Measurements from ENCODE around the gene AP4E1.
"Not testable (repeated sequence)": the region's sequence is repeated elsewhere in the genome, so short reads cannot be mapped to it uniquely, and the experiment has no call there.

AP4E1 gene

GRCh38 chr15:50880651-50881114 is 27.8 kb upstream of the AP4E1 start:
- H3K9me3 ChIP-seq (ENCODE audit: control insufficient read depth, insufficient read depth, low read length): no peaks in the 10 kb centered on the region
- no peak overlapping the region for H3K9ac ChIP-seq (ENCODE audit: low read depth, low read length)
- H3K4me1 ChIP-seq (ENCODE audit: insufficient read depth, low read length): peaks cover 23% of the 10 kb centered on the region

DNA sequence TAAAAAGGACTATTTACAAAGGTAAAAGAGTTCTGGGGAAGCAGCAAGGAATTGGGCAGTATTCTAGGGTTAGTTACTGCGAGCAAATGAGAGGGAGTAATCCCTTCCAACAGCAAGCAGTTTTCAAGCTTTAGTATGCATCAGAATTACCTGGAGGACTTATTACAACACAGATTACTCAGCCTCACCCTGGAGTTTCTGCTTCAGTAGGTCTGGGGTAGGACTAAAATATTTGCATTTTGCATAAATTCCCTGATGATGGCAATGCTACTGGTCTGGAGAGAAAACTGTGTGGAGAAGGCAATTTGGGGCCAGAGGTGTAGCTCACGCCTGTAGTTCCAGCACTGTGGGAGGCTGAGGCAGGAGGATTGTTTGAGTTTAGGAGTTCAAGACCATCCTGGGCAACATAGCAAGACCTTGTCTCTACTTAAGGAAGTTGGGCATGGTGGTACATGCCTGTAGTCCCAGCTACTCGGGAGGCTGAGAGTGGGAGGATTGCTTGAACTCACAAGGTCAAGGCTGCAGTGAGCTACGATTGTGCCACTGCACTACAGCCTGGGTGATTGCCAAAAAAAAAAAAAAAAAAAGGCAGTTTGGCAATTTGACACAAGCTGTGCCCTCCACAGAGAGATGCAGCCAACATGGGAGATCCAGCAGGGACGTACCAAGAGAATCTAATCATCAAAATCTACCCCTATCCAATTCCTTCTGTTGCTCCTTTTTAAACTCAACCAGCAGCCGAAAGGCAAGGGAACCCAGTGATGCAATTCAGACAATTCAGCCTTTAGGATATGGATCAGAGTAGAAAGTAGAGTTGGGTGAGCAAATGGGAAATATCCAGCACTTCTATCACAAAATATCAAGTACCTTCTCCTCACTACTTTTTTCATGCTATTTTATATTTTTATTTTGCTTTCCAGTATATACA is 27.1 kb upstream of the AP4E1 start:
- H3K9ac ChIP-seq (ENCODE audit: low read depth, low read length): no peak overlapping the region
- H3K36me3 ChIP-seq (ENCODE audit: insufficient read depth, low read length): no peaks in the 10 kb centered on the region
- H3K9me3 ChIP-seq (ENCODE audit: control insufficient read depth, insufficient read depth, low read length): no peaks in the 10 kb centered on the region
- peaks cover 23% of the 10 kb centered on the region for H3K4me1 ChIP-seq (ENCODE audit: insufficient read depth, low read length)

More at GRCh38 chr15:50880651-50881114, 27.8 kb upstream of the AP4E1 start:
- no peaks in the 10 kb centered on the region for H3K36me3 ChIP-seq (ENCODE audit: insufficient read depth, low read length)

DNA sequence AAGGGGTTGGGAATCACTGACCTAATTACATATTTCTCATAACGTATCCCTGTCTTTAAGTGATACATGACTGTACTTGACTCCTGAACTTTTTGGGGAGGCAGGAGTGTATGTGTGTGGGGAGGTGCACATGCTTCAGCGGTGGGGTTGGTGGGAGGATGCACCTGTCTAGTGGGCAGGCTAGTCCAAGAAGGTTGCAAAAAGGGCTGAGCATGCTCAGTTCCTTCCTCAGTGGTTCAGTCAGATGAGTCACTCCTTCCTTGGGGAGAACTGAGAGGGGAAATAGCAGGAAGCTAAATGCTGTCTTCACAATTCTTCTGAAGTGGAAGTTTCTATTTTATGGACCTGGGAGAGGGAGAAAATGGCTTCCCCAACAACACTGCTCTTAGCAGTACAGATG is 24.6 kb upstream of the AP4E1 start:
- Histone ChIP-seq H3K4me1 (ENCODE audit: insufficient read depth, low read length) (peaks cover 23% of the 10 kb centered on the region), H3K9me3 (ENCODE audit: control insufficient read depth, insufficient read depth, low read length) (no peaks in the 10 kb centered on the region), H3K9ac (ENCODE audit: low read depth, low read length) (no peak overlapping the region), H3K36me3 (ENCODE audit: insufficient read depth, low read length) (no peaks in the 10 kb centered on the region)

DNA sequence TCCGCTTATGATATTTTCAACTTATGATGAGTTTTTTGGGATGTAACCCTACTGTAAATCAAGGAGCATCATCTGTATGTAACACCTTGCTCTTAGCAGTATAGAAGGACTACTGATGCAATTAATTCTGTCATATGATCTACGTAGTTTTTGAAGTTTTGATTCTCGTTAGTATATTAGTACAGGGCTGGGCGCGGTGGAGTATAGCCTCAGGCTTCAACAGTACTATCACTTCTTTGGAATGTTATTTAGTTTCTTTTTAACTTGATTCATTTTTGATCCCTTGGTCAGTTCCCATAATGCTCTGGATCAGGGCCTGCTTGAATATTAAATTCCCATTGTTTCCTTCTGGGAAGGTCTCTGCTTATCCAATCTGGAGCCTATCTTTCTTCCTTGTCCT is 23.9 kb upstream of the AP4E1 start:
- no peaks in the 10 kb centered on the region for H3K36me3 ChIP-seq (ENCODE audit: insufficient read depth, low read length)
- no peak overlapping the region for H3K9ac ChIP-seq (ENCODE audit: low read depth, low read length)
- H3K9me3 ChIP-seq (ENCODE audit: control insufficient read depth, insufficient read depth, low read length): no peaks in the 10 kb centered on the region
- H3K4me1 ChIP-seq (ENCODE audit: insufficient read depth, low read length): peaks cover 23% of the 10 kb centered on the region

GRCh38 chr15:50886139-50886467 is 22.4 kb upstream of the AP4E1 start:
- Histone ChIP-seq H3K9me3 (ENCODE audit: control insufficient read depth, insufficient read depth, low read length) (0 out of 2 replicates have a peak, but pooled peaks cover 3% of the 10 kb centered on the region), H3K4me1 (ENCODE audit: insufficient read depth, low read length) (peaks cover 14% of the 10 kb centered on the region), H3K9ac (ENCODE audit: low read depth, low read length) (no peak overlapping the region)

DNA sequence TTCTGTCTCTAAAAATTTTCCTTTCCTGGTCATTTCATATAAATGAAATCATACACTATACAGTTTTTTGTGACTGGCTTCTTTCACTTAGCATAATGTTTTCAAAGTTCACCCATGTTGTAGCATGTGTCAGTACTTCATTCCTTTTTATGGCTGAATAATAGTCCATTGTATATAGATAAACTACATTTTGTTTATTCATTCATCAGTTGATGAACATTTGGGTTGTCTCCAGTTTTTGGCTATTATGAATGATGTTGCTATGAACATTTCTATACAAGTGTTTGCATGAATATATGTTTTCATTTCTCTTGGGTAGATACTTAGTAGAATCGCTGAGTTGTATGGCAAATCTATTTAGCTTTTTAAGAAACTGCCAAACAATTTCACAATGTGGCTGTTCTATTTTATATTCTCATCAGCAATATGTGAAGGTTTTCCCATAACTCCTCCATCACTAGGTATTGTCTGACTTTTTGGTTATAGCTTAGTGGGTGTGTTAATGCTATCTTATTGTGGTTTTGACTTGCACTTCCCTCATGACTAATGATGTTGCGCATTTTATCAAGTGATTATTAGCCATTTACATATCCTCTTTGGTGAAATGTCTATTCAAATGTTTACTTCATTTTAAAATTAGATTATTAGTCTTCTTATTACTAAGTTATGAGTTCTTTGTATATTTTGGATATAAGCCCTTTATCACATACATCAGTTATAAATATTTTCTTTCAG is 21.7 kb upstream of the AP4E1 start:
- Histone ChIP-seq H3K4me1 (ENCODE audit: insufficient read depth, low read length) (peaks cover 10% of the 10 kb centered on the region; the same call in 1 of the 2 replicates), H3K36me3 (ENCODE audit: insufficient read depth, low read length) (no peaks in the 10 kb centered on the region)

More at GRCh38 chr15:50886139-50886467, 22.4 kb upstream of the AP4E1 start:
- no peaks in the 10 kb centered on the region for H3K36me3 ChIP-seq (ENCODE audit: insufficient read depth, low read length)

GRCh38 chr15:50888054-50888453 is 20.4 kb upstream of the AP4E1 start:
- Histone ChIP-seq H3K9ac (ENCODE audit: low read depth, low read length) (no peak overlapping the region), H3K9me3 (ENCODE audit: control insufficient read depth, insufficient read depth, low read length) (0 out of 2 replicates have a peak, but pooled peaks cover 8% of the 10 kb centered on the region), H3K4me1 (ENCODE audit: insufficient read depth, low read length) (peaks cover 10% of the 10 kb centered on the region; the same call in 1 of the 2 replicates), H3K36me3 (ENCODE audit: insufficient read depth, low read length) (no peaks in the 10 kb centered on the region)

More for the DNA sequence above, 21.7 kb upstream of the AP4E1 start:
- Histone ChIP-seq H3K9me3 (ENCODE audit: control insufficient read depth, insufficient read depth, low read length) (0 out of 2 replicates have a peak, but pooled peaks cover 8% of the 10 kb centered on the region), H3K9ac (ENCODE audit: low read depth, low read length) (no peak overlapping the region)

GRCh38 chr15:50889589-50889988 is 18.9 kb upstream of the AP4E1 start:
- Histone ChIP-seq H3K36me3 (ENCODE audit: insufficient read depth, low read length) (no peaks in the 10 kb centered on the region), H3K9me3 (ENCODE audit: control insufficient read depth, insufficient read depth, low read length) (peaks cover 8% of the 10 kb centered on the region; the same call in 1 of the 2 replicates), H3K9ac (ENCODE audit: low read depth, low read length) (no peak overlapping the region), H3K4me1 (ENCODE audit: insufficient read depth, low read length) (peaks cover 5% of the 10 kb centered on the region; the same call in 1 of the 2 replicates)

DNA sequence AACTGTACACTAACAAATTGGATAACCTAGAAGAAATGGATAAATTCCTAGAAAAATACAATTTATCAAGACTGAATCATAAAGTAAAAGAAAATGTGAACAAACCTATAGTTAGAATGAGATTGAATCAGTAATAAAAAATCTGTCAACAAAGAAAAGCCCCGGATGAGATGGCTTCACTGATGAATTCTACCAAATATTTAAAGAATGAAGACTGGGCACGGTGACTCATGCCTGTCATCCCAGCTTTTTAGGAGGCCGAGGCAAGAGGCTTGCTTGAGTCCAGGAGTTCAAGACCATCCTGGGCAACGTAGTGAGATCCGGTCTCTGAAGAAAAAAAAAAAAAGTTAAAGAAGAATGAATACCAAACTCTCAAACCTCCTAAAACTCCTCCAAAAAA is 17.7 kb upstream of the AP4E1 start:
- Histone ChIP-seq H3K4me1 (ENCODE audit: insufficient read depth, low read length) (no peaks in the 10 kb centered on the region), H3K9me3 (ENCODE audit: control insufficient read depth, insufficient read depth, low read length) (peaks cover 11% of the 10 kb centered on the region), H3K36me3 (ENCODE audit: insufficient read depth, low read length) (no peaks in the 10 kb centered on the region), H3K9ac (ENCODE audit: low read depth, low read length) (no peak overlapping the region)

DNA sequence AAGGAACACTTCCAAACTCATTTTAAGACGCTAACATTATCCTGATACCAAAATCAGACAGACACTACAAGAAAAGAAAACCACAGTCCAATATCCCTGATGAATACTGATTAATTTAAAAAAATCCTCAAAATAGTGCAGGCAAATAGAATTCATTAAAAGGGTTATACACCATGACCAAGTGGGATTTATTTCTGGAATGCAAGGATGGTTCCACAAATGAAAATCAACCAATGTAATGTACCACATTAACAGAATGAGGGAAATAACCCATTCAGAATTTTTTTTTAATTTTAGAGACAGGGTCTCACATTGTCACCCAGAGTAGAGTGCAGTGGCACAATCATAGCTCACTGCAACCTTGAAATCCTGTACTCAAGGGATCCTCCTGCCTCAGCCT is 17.3 kb upstream of the AP4E1 start:
- peaks cover 11% of the 10 kb centered on the region for H3K9me3 ChIP-seq (ENCODE audit: control insufficient read depth, insufficient read depth, low read length)
- H3K36me3 ChIP-seq (ENCODE audit: insufficient read depth, low read length): no peaks in the 10 kb centered on the region
- H3K9ac ChIP-seq (ENCODE audit: low read depth, low read length): no peak overlapping the region
- no peaks in the 10 kb centered on the region for H3K4me1 ChIP-seq (ENCODE audit: insufficient read depth, low read length)

- no peaks in the 10 kb centered on the region for H3K36me3 ChIP-seq (ENCODE audit: insufficient read depth, low read length)
- H3K4me1 ChIP-seq (ENCODE audit: insufficient read depth, low read length): no peaks in the 10 kb centered on the region
- H3K9me3 ChIP-seq (ENCODE audit: control insufficient read depth, insufficient read depth, low read length): peaks cover 11% of the 10 kb centered on the region
- H3K9ac ChIP-seq (ENCODE audit: low read depth, low read length): no peak overlapping the region
Measured at GRCh38 chr15:50893976-50894375, 14.5 kb upstream of the AP4E1 start.

DNA sequence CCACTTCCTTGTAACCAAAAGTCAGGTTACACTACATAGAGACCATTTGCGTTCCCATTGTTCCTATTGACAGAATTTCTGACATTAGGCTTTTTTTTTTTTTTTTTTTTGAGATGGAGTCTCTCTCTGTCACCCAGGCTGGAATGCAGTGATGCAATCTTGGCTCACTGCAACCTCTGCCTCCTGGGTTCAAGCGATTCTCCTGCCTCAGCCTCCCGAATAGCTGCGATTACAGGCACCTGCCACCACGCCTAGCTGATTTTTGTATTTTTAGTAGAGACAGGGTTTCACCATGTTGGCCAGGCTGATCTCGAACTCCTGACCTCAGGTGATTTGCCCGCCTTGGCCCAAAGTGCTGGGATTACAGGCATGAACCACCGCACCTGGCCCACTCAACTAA is 7.1 kb upstream of the AP4E1 start:
- H3K4me1 ChIP-seq (ENCODE audit: insufficient read depth, low read length); H3K36me3 ChIP-seq (ENCODE audit: insufficient read depth, low read length): not testable (repeated sequence)

DNA sequence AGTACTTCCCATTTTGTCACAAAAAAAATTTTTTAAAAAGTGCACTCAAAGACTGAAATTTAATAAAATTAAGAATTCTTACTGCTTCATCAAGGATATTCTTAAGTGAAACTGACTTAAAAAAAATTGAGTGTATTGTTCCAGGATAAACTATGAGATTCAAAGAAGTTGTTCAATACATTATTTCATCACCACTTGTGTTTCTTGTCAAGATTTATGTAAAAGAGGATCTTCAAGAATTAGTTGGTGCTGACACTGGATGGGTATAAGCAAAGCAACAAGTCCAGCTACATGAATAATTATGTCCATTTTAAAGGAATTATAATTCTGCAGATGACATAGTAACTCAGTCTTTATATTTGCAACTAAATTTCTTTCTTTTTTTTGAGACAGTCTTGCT is 4.3 kb upstream of the AP4E1 start:
- H3K36me3 ChIP-seq (ENCODE audit: insufficient read depth, low read length): no peaks in the 10 kb centered on the region
- no peaks in the 10 kb centered on the region for H3K9me3 ChIP-seq (ENCODE audit: control insufficient read depth, insufficient read depth, low read length)
- H3K9ac ChIP-seq (ENCODE audit: low read depth, low read length): no peak overlapping the region
- H3K4me1 ChIP-seq (ENCODE audit: insufficient read depth, low read length): no peaks in the 10 kb centered on the region

More for the DNA sequence above, 7.1 kb upstream of the AP4E1 start:
- not testable (repeated sequence) for H3K9me3 ChIP-seq (ENCODE audit: control insufficient read depth, insufficient read depth, low read length); H3K9ac ChIP-seq (ENCODE audit: low read depth, low read length)

- Histone ChIP-seq H3K9me3 (ENCODE audit: control insufficient read depth, insufficient read depth, low read length) (no peaks in the 10 kb centered on the region), H3K4me1 (ENCODE audit: insufficient read depth, low read length) (no peaks in the 10 kb centered on the region), H3K9ac (ENCODE audit: low read depth, low read length) (no peak overlapping the region), H3K36me3 (ENCODE audit: insufficient read depth, low read length) (no peaks in the 10 kb centered on the region)
Measured at GRCh38 chr15:50905055-50905454, 3.4 kb upstream of the AP4E1 start.
